Suprapubic skin (tissue), 4 donors: ENCODE data around the gene TMIGD3. TPM values are rescaled to one million over a fixed set of nuclear protein-coding genes. Genes with fewer than 3 reads are reported as not detected.

Experiments
- DNase-seq, 2 donors: peaks; one replicate each; pipeline ENCODE4 v3.0.0-alpha.2; 2019; ENCODE audit warnings: low spot score in 2 of 2
- H3K27ac ChIP-seq: fragments of 200-600 bp; sonication (generic); one replicate; pipeline ENCODE4 v1.5.1; 2019
- H3K27me3 ChIP-seq: fragments of 200-600 bp; sonication (generic); one replicate; pipeline ENCODE4 v1.5.1; 2019
- H3K36me3 ChIP-seq: fragments of 200-600 bp; sonication (generic); one replicate; pipeline ENCODE4 v1.5.1; 2019
- H3K4me1 ChIP-seq: fragments of 200-600 bp; sonication (generic); one replicate; pipeline ENCODE4 v1.5.1; 2019
- H3K4me3 ChIP-seq: fragments of 200-600 bp; sonication (generic); one replicate; pipeline ENCODE4 v1.5.1; 2019; ENCODE audit warnings: mild to moderate bottlenecking
- H3K9me3 ChIP-seq: fragments of 200-600 bp; sonication (generic); one replicate; pipeline ENCODE4 v1.5.1; 2019
- CTCF ChIP-seq, 2 donors: fragments of 200-600 bp in 1 of 2; fragments of 450-650 bp in 1 of 2; sonication (generic) in 1 of 2; IDR thresholded peaks; one replicate each; pipeline ENCODE4 v1.5.1; 2016 to 2019; ENCODE audit warnings: antibody characterized with exemption in 2 of 2, mild to moderate bottlenecking in 1 of 2, moderate library complexity in 1 of 2
- EP300 ChIP-seq: sonication (generic); formaldehyde crosslinking; IDR thresholded peaks from one replicate; pipeline ENCODE4 v1.6.1; 2017; ENCODE audit warnings: antibody characterized with exemption
- POLR2A ChIP-seq, 2 donors: fragments of 450-650 bp; IDR thresholded peaks; one replicate each; pipeline ENCODE4 v1.6.1; 2017; ENCODE audit warnings: antibody characterized with exemption in 2 of 2, mild to moderate bottlenecking in 2 of 2, moderate library complexity in 2 of 2
- POLR2AphosphoS5 ChIP-seq, 3 donors: sonication (generic); formaldehyde crosslinking; IDR thresholded peaks; one replicate each; pipeline ENCODE4 v1.6.1; 2017; ENCODE audit warnings: antibody characterized with exemption in 3 of 3
- WGBS: methylation state at CpG from one replicate; pipeline ENCODE4 v1.1.5; 2018; 5-methylcytosine and 5-hydroxymethylcytosine counted together
- total RNA-seq, 4 donors: library from RNA; depleted of rRNA; stranded (reverse); fragments of >200 nt; gene quantifications; one replicate each; pipeline ENCODE4 v1.1.0, GENCODE V29; 2016

TMIGD3 gene
- total RNA-seq, 4 donors from 2014 or later: 1.1 TPM; not detected in 3

GRCh38 chr1:111448482-111448917, 54.9 kb downstream of the TMIGD3 start:
- peak overlapping the region; percentile 80 for H3K27ac ChIP-seq
- no peaks in the 10 kb centered on the region for H3K9me3 ChIP-seq
- TF ChIP-seq CTCF (IDR thresholded peaks at IDR 0.05) (no peak), EP300 (no peak), POLR2A (IDR thresholded peaks at IDR 0.05) (no peak), POLR2AphosphoS5 (IDR thresholded peaks at IDR 0.05) (no peak)
- H3K4me3 ChIP-seq: peak overlapping the region; percentile 70
- H3K36me3 ChIP-seq: peaks cover 15% of the 10 kb centered on the region
- no peaks in the 10 kb centered on the region for H3K27me3 ChIP-seq
- H3K4me1 ChIP-seq: peaks cover 42% of the 10 kb centered on the region
- WGBS: 2% methylated on average over 7 of the region's 25 CpGs
- DNase-seq: no peak

- Histone ChIP-seq H3K36me3 (peaks cover 24% of the 10 kb centered on the region), H3K9me3 (no peaks in the 10 kb centered on the region), H3K27me3 (no peaks in the 10 kb centered on the region), H3K27ac (no peak overlapping the region), H3K4me1 (peaks cover 40% of the 10 kb centered on the region), H3K4me3 (peak overlapping the region; percentile 70)
- no peak for TF ChIP-seq POLR2A (IDR thresholded peaks at IDR 0.05)
- TF ChIP-seq POLR2AphosphoS5 (IDR thresholded peaks at IDR 0.05): no peak
- no peak for TF ChIP-seq CTCF (IDR thresholded peaks at IDR 0.05)
- TF ChIP-seq EP300: no peak
- DNase-seq: no peak
- 61% methylated on average over 4 of the region's 4 CpGs for WGBS
These were observed 56.2 kb downstream of the TMIGD3 start for GRCh38 chr1:111446967-111447892.

DNA sequence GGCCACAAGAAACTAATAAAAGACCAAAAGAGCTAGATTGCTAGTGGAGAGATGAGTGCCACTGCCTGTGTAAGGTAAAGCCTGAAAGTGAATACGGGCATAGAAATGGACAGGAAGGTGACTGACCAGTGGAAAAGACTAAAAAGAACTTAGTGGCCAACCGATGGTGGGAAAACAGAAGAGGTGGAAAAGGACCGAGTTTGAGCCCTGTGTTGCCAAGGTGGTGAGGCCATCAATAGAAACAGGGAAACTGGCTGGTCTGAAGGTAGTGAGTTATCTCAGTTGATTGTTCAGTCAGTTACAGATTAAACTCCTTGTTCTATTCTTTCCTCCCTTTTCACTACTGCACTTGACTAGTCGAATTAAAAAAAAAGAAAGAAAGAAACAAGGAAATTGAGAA, 56.9 kb downstream of the TMIGD3 start:
- Histone ChIP-seq H3K4me1 (peaks cover 33% of the 10 kb centered on the region), H3K27ac (no peak overlapping the region), H3K36me3 (peaks cover 31% of the 10 kb centered on the region), H3K4me3 (no peak overlapping the region), H3K27me3 (no peaks in the 10 kb centered on the region), H3K9me3 (no peaks in the 10 kb centered on the region)
- 91% methylated on average over 4 of the region's 4 CpGs for WGBS
- no peak for TF ChIP-seq EP300
- TF ChIP-seq POLR2A (IDR thresholded peaks at IDR 0.05): no peak
- no peak for TF ChIP-seq POLR2AphosphoS5 (IDR thresholded peaks at IDR 0.05)
- no peak for TF ChIP-seq CTCF (IDR thresholded peaks at IDR 0.05)
- no peak for DNase-seq

DNA sequence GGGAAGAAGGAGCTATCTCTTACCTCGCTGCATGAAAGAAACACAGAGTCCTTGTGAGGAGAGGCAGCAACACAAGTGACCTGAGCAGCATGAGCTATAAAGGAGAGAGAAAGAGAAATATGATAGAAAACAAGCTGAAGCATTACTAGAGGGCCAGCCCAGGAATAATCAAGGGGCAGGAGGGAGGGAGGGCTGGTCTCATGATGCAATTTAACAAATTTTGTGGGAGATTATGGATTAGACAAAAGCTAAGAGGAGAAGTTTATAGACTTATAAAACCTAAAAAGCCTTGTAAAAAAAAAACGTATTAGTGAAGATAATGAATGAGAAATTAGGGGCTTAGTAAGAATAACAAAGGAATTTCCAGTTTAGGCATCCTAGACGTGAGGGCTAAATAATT, 59.4 kb downstream of the TMIGD3 start:
- peaks cover 54% of the 10 kb centered on the region for H3K36me3 ChIP-seq
- TF ChIP-seq CTCF (IDR thresholded peaks at IDR 0.05) (no peak), POLR2AphosphoS5 (IDR thresholded peaks at IDR 0.05) (no peak), EP300 (no peak), POLR2A (IDR thresholded peaks at IDR 0.05) (no peak)
- no peak overlapping the region for H3K4me3 ChIP-seq
- no peak for DNase-seq
- H3K9me3 ChIP-seq: no peaks in the 10 kb centered on the region
- peaks cover 18% of the 10 kb centered on the region for H3K4me1 ChIP-seq
- WGBS: 75% methylated on average over 3 of the region's 3 CpGs
- no peak overlapping the region for H3K27ac ChIP-seq
- H3K27me3 ChIP-seq: no peaks in the 10 kb centered on the region

DNA sequence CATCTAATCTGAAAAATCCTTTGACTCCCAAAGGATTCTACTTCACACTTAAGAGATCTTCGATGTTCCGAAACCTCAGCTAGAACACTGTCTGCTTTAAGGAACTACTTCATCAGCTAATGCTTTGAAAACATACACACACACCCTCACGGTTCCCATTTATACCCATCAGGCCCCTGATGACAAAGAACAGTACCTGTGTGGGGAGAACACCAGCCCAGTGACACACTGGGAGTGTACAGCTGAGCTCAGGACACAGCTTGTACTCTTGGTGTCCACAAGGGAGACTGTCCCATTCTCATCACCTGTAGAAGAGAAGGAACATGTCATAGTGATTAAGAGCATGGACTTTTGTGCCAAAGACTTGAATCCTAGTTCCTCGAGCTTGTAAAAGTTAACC, 61.0 kb downstream of the TMIGD3 start:
- no peak overlapping the region for H3K27ac ChIP-seq
- H3K36me3 ChIP-seq: peaks cover 67% of the 10 kb centered on the region
- no peak for TF ChIP-seq EP300
- TF ChIP-seq CTCF (IDR thresholded peaks at IDR 0.05): no peak
- no peak for TF ChIP-seq POLR2A (IDR thresholded peaks at IDR 0.05)
- TF ChIP-seq POLR2AphosphoS5 (IDR thresholded peaks at IDR 0.05): no peak
- H3K4me3 ChIP-seq: no peak overlapping the region
- DNase-seq: no peak
- no peaks in the 10 kb centered on the region for H3K9me3 ChIP-seq
- WGBS: 85% methylated on average over 4 of the region's 4 CpGs
- peaks cover 8% of the 10 kb centered on the region for H3K4me1 ChIP-seq
- H3K27me3 ChIP-seq: no peaks in the 10 kb centered on the region
